Mesendoderm (in vitro differentiated cells): ENCODE data around the gene DAB2.

ENCODE experiments used
- DNase-seq: peaks from one replicate; pipeline ENCODE4 v3.0.0; 2013
- H2AK5ac ChIP-seq: 2 replicates; pipeline ENCODE4 v1.6.1; 2013; ENCODE audit warnings: low read length, inconsistent platforms
- H2BK120ac ChIP-seq: 2 replicates; pipeline ENCODE4 v1.6.1; 2013; ENCODE audit warnings: low read depth, mild to moderate bottlenecking, low read length, moderate library complexity, mixed read lengths
- H2BK15ac ChIP-seq: replicated peaks from 2 replicates; pipeline ENCODE4 v1.6.1; 2013; ENCODE audit warnings: low read depth, mild to moderate bottlenecking, moderate library complexity
- H2BK5ac ChIP-seq: 2 replicates; pipeline ENCODE4 v1.6.1; 2013; ENCODE audit warnings: low read length, inconsistent platforms
- H3K18ac ChIP-seq: 2 replicates; pipeline ENCODE4 v1.6.1; 2013; ENCODE audit warnings: mild to moderate bottlenecking, low read length, mixed read lengths
- H3K23ac ChIP-seq: one replicate; pipeline ENCODE4 v1.6.1; 2013; ENCODE audit warnings: low read length
- H3K27ac ChIP-seq: 2 replicates; pipeline ENCODE4 v1.5.1; 2013; ENCODE audit warnings: low read depth, mild to moderate bottlenecking, inconsistent platforms, low read length, moderate library complexity
- H3K27me3 ChIP-seq: 2 replicates; pipeline ENCODE4 v1.6.1; 2013; ENCODE audit warnings: low read length, control low read depth, mild to moderate bottlenecking, inconsistent platforms; ENCODE audit not compliant: insufficient read depth, poor library complexity
- H3K36me3 ChIP-seq: 2 replicates; pipeline ENCODE4 v1.6.1; 2013; ENCODE audit warnings: low read length, inconsistent platforms; ENCODE audit not compliant: control insufficient read depth, insufficient read depth
- H3K4ac ChIP-seq: one replicate; pipeline ENCODE4 v1.6.1; 2013; ENCODE audit warnings: low read depth, mild to moderate bottlenecking, low read length, moderate library complexity
- H3K4me1 ChIP-seq: 2 replicates; pipeline ENCODE4 v1.6.1; 2013; ENCODE audit warnings: low read depth, low read length, inconsistent platforms; ENCODE audit not compliant: control insufficient read depth
- H3K4me2 ChIP-seq: 2 replicates; pipeline ENCODE4 v1.6.1; 2013; ENCODE audit warnings: low read length
- H3K4me3 ChIP-seq: 2 replicates; pipeline ENCODE4 v1.5.1; 2013; ENCODE audit warnings: mild to moderate bottlenecking, low read length
- H3K56ac ChIP-seq: one replicate; pipeline ENCODE4 v1.6.1; 2013; ENCODE audit warnings: low read length
- H3K79me1 ChIP-seq: 2 replicates; pipeline ENCODE4 v1.6.1; 2013; ENCODE audit warnings: low read length, inconsistent platforms
- H3K79me2 ChIP-seq: 2 replicates; pipeline ENCODE4 v1.6.1; 2013; ENCODE audit warnings: mild to moderate bottlenecking, low read length; ENCODE audit not compliant: control insufficient read depth, insufficient read depth
- H3K9ac ChIP-seq: 2 replicates; pipeline ENCODE4 v1.6.1; 2013; ENCODE audit warnings: low read length, inconsistent platforms
- H4K5ac ChIP-seq: one replicate; pipeline ENCODE4 v1.6.1; 2013; ENCODE audit warnings: low read length
- H4K8ac ChIP-seq: one replicate; pipeline ENCODE4 v1.6.1; 2013; ENCODE audit warnings: low read depth, mild to moderate bottlenecking, control low read depth, low read length, moderate library complexity
- WGBS: extraction: QIAGEN DNeasy Blood & Tissue Kit; methylation state at CpG from one replicate; pipeline ENCODE4 v1.1.7; 2013; ENCODE audit warnings: low lambda C conversion rate, missing lambda C conversion rate; ENCODE audit not compliant: insufficient coverage; ENCODE audit errors: extremely low coverage; 5-methylcytosine and 5-hydroxymethylcytosine counted together

The DAB2 gene

GRCh38 chr5:39469176-39469575 lies 44.4 kb upstream of the DAB2 start:
- H3K23ac ChIP-seq, result no peak overlapping the region
- no peak overlapping the region for H3K4ac ChIP-seq
- no peaks in the 10 kb centered on the region for H3K27me3 ChIP-seq
- no peak overlapping the region for H2BK120ac ChIP-seq
- no peak overlapping the region for H3K4me3 ChIP-seq
- no peak overlapping the region for H2BK5ac ChIP-seq
- WGBS, result no CpG with 5 or more reads among the region's 1 CpG
- no peak overlapping the region for H2BK15ac ChIP-seq
- H3K9ac ChIP-seq, result no peak overlapping the region
- H3K18ac ChIP-seq, result no peak overlapping the region
- no peak overlapping the region for H3K27ac ChIP-seq
- H4K5ac ChIP-seq, result no peak overlapping the region
- no peaks in the 10 kb centered on the region for H3K4me1 ChIP-seq
- H4K8ac ChIP-seq, result no peak overlapping the region
- H3K56ac ChIP-seq, result no peak overlapping the region
- no peaks in the 10 kb centered on the region for H3K79me1 ChIP-seq
- H3K36me3 ChIP-seq, result no peaks in the 10 kb centered on the region
- H3K79me2 ChIP-seq, result no peaks in the 10 kb centered on the region
- DNase-seq, result no peak
- H3K4me2 ChIP-seq, result no peak overlapping the region
- H2AK5ac ChIP-seq, result no peak overlapping the region

- no CpG with 5 or more reads among the region's 1 CpG for WGBS
- Histone ChIP-seq H3K27me3 (no peaks in the 10 kb centered on the region), H3K36me3 (no peaks in the 10 kb centered on the region), H2AK5ac (no peak overlapping the region), H2BK5ac (no peak overlapping the region), H4K8ac (no peak overlapping the region), H4K5ac (no peak overlapping the region), H3K4me3 (no peak overlapping the region), H3K23ac (no peak overlapping the region), H3K79me2 (no peaks in the 10 kb centered on the region), H3K4me1 (no peaks in the 10 kb centered on the region), H2BK120ac (no peak overlapping the region), H3K18ac (no peak overlapping the region), H3K56ac (no peak overlapping the region), H3K27ac (no peak overlapping the region), H2BK15ac (no peak overlapping the region), H3K9ac (no peak overlapping the region), H3K4me2 (no peak overlapping the region), H3K4ac (no peak overlapping the region), H3K79me1 (no peaks in the 10 kb centered on the region)
- no peak for DNase-seq
Observed at GRCh38 chr5:39466846-39467245, 42.1 kb upstream of the DAB2 start.

- Histone ChIP-seq H2AK5ac (no peak overlapping the region), H3K56ac (no peak overlapping the region), H3K9ac (no peak overlapping the region), H3K4ac (no peak overlapping the region), H4K8ac (no peak overlapping the region), H4K5ac (no peak overlapping the region), H3K23ac (no peak overlapping the region), H3K4me3 (no peak overlapping the region), H3K4me2 (no peak overlapping the region), H2BK5ac (no peak overlapping the region), H3K36me3 (no peaks in the 10 kb centered on the region), H3K27me3 (no peaks in the 10 kb centered on the region), H3K27ac (no peak overlapping the region), H3K79me2 (no peaks in the 10 kb centered on the region), H2BK15ac (no peak overlapping the region), H3K79me1 (no peaks in the 10 kb centered on the region), H2BK120ac (no peak overlapping the region), H3K18ac (no peak overlapping the region), H3K4me1 (no peaks in the 10 kb centered on the region)
- DNase-seq, result no peak
- WGBS, result no CpG with 5 or more reads among the region's 2 CpGs
Observed at GRCh38 chr5:39465843-39466242, 41.1 kb upstream of the DAB2 start.

- H3K4me3 ChIP-seq, result no peak overlapping the region
- no peaks in the 10 kb centered on the region for H3K4me1 ChIP-seq
- no peak overlapping the region for H3K9ac ChIP-seq
- no peak overlapping the region for H3K4me2 ChIP-seq
- no peak overlapping the region for H2AK5ac ChIP-seq
- no peak overlapping the region for H3K27ac ChIP-seq
- H3K27me3 ChIP-seq, result no peaks in the 10 kb centered on the region
- no peaks in the 10 kb centered on the region for H3K36me3 ChIP-seq
- H4K8ac ChIP-seq, result no peak overlapping the region
- H3K4ac ChIP-seq, result no peak overlapping the region
- no peak overlapping the region for H4K5ac ChIP-seq
- H2BK15ac ChIP-seq, result no peak overlapping the region
- no peak for DNase-seq
- no peaks in the 10 kb centered on the region for H3K79me2 ChIP-seq
- WGBS, result no CpG with 5 or more reads among the region's 2 CpGs
- H3K79me1 ChIP-seq, result no peaks in the 10 kb centered on the region
- H3K56ac ChIP-seq, result no peak overlapping the region
- H2BK120ac ChIP-seq, result no peak overlapping the region
- H2BK5ac ChIP-seq, result no peak overlapping the region
- H3K23ac ChIP-seq, result no peak overlapping the region
- no peak overlapping the region for H3K18ac ChIP-seq
Observed at GRCh38 chr5:39465097-39465496, 40.3 kb upstream of the DAB2 start.

- Histone ChIP-seq H3K36me3 (no peaks in the 10 kb centered on the region), H3K18ac (no peak overlapping the region), H3K4ac (no peak overlapping the region), H3K27me3 (no peaks in the 10 kb centered on the region), H2BK15ac (no peak overlapping the region), H2AK5ac (no peak overlapping the region), H3K79me1 (no peaks in the 10 kb centered on the region), H4K8ac (no peak overlapping the region), H3K4me1 (no peaks in the 10 kb centered on the region), H3K79me2 (no peaks in the 10 kb centered on the region), H2BK120ac (no peak overlapping the region), H4K5ac (no peak overlapping the region), H3K4me2 (no peak overlapping the region), H3K56ac (no peak overlapping the region), H3K9ac (no peak overlapping the region), H2BK5ac (no peak overlapping the region), H3K4me3 (no peak overlapping the region), H3K27ac (no peak overlapping the region), H3K23ac (no peak overlapping the region)
- WGBS, result no CpG with 5 or more reads among the region's 5 CpGs
- DNase-seq, result no peak
Observed at GRCh38 chr5:39464088-39464487, 39.3 kb upstream of the DAB2 start.

GRCh38 chr5:39462211-39462610 lies 37.4 kb upstream of the DAB2 start:
- WGBS, result no CpG with 5 or more reads among the region's 6 CpGs
- no peak for DNase-seq
- Histone ChIP-seq H4K5ac (no peak overlapping the region), H3K79me2 (no peaks in the 10 kb centered on the region), H3K36me3 (no peaks in the 10 kb centered on the region), H2BK5ac (no peak overlapping the region), H3K23ac (no peak overlapping the region), H3K4ac (no peak overlapping the region), H3K18ac (no peak overlapping the region), H2BK15ac (no peak overlapping the region), H3K4me3 (no peak overlapping the region), H3K27me3 (no peaks in the 10 kb centered on the region), H2BK120ac (no peak overlapping the region), H3K79me1 (no peaks in the 10 kb centered on the region), H3K4me1 (no peaks in the 10 kb centered on the region), H3K4me2 (no peak overlapping the region), H3K27ac (no peak overlapping the region), H2AK5ac (no peak overlapping the region), H3K9ac (no peak overlapping the region), H3K56ac (no peak overlapping the region), H4K8ac (no peak overlapping the region)
